C1 segment of cervical spinal cord (tissue), 14 donors: ENCODE data around the gene IFNW1.
"Not testable (repeated sequence)": the region's sequence is repeated elsewhere in the genome, so short reads cannot be mapped to it uniquely, and the experiment has no call there.

Experiments used
- DNase-seq, 14 donors: peaks; one replicate each; lab custom pipeline; 2025; lab: John Stamatoyannopoulos, UW

The IFNW1 gene

GRCh38 chr9:21141427-21141882 lies at the start of gene IFNW1:
Gene IFNW1 (minus strand): TSS chr9:21141832. CDS start chr9:21141570, 262 bp downstream.
- no peak for DNase-seq

DNA sequence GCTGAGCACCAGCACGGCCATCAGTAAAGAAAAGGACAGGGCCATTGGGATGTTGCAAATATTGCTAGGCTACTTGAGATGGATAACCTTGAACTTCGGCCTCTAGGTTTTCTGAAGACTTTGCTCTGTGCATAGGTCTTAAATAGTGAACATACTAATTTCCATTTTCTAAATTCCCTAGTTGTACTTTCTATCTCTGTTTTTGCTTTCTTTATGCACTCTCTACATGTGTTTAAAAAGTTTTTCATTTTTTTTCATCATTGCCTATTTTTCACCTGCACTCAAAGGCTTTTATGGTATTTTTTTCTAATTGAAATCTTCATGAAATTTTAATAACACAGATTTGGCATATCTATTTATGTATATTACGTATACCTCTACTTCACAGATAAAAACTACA lies 45.9 kb upstream of the IFNW1 start, which contains the start of gene IFNA4:
IFNA4 (minus strand) TSS at position 101 of the 400 bp plus-strand sequence; CDS start at position 45, 56 bp downstream.
- not testable (repeated sequence) for DNase-seq

- DNase-seq = not testable (repeated sequence)
Observed at GRCh38 chr9:21182810-21183736, 41.4 kb upstream of the IFNW1 start.

DNA sequence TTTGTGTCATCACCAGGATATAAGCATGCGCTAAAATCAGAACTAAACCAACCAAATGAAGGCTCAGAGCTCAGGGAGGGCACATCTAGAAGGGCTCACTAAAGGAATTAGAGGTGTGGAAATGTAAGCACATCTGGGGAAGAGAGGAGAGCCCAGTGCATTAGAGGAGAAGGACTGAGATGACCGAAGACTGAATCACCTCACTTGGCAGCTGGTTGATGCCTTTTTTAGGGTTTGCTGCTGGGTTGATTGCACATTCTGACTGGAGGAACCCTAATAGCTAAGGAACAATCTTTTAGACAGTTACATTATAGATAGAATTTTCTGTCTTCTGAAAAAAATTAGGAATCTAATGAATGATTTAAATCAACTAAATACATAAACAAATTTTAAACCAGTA lies 33.0 kb upstream of the IFNW1 start:
- no peak for DNase-seq

GRCh38 chr9:21172156-21172555 lies 30.5 kb upstream of the IFNW1 start:
- DNase-seq = no peak

DNA sequence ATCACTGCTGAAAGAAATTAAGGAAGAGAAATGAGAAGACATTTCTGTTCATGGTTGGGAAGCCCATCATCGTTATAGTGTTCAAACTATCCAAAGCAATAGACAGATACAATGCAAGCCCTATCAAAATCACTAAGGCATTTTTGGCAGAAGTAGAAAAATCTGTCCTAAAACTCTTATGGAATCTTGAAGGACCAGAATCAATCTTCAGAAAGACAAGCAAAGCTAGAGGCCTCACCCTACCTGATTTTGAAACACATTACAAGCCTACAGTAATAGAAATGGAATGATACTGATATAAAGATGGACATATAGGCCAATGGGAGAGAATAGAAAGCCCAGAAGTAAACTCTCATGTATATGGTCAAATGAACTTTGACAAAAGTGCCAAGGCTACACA lies 29.7 kb upstream of the IFNW1 start:
- no peak for DNase-seq

DNA sequence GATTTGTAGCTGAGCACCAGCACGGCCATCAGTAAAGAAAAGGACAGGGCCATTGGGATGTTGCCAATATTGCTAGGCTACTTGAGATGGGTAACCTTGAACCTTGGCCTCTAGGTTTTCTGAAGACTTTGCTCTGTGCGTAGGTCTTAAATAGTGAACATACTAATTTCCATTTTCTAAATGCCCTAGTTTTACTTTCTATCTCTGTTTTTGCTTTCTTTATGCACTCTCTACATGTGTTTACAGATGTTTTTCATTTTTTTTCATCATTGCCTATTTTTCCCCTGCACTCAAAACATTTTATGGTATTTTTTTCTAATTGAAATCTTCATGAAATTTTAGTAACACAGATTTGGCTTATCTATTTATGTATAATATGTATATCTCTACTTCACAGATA lies 24.9 kb upstream of the IFNW1 start, which contains the start of gene IFNA21:
IFNA21 (minus strand) TSS at position 101 of the 400 bp plus-strand sequence; CDS start at position 53, 48 bp downstream.
- DNase-seq = not testable (repeated sequence)

- no peak for DNase-seq
Observed at GRCh38 chr9:21165516-21165915, 23.9 kb upstream of the IFNW1 start.

DNA sequence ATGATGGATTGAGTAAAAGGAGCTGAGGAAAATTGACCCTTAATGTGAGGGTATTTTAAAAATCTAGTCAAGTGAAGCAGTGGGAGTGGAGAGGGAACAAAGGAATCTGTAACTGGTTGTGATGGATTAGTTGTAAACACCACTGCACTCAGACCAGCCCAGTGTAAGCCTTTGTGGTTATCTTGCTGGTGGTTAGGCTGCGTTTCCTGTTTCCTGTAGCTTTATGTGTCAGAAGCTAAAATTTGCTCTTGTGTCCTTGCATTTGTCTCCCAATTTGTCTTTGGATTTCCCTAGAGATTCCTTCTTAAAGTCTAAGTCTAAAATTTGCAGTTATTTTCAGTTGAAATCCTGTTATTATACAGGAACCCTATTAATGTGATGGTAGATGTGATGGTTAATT lies 18.5 kb upstream of the IFNW1 start:
- no peak for DNase-seq

DNA sequence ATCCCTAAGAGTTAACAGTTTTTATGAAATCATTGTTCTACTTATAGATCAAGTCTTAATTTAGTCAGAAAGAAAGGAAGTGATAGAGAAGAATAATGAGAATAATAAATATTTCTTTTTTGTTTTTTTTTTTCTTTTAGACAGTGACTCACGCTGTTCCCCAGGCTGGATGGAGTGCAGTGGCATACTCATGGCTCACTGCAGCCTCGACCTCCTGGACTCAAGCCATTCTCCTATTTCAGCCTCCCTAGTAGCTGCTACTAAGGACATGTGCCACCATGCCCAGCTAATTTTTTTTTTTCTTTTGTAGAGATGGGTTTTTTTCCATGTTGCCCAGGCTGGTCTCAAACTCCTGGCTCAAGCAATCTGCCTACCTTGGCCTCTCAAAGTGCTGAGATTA lies 13.9 kb upstream of the IFNW1 start:
- DNase-seq = no peak

DNA sequence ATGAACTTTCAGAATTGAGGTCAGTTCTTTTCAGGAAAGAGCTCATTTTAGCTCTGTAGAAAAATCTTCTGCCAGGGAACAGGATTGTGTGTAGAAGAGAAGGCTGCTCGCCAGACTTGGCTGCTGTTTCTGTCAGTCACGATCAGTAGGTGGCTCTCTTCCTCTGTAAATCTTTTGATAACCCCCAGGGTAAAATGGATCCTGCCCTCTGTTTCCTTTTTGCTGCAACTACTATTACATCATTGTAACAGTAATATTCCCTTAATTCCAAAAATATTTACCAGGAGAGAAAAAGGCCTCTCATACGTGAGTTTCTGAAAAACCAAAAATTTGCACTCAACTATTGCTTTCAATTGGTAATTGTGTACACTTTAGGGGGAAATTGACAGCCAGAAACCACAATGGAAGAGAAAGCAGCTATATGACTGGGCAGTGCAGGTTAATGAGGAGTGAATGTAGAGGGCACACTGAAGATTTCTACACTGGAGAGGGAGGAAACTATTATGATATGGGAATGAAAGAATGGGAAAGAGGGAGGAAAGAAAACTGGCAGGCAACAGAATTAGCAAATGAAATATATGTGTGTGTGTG lies 12.5 kb upstream of the IFNW1 start:
- DNase-seq = peak in 2 of 14 donors; percentile 0 to 5

GRCh38 chr9:21153336-21154017 lies 11.8 kb upstream of the IFNW1 start:
- DNase-seq = no peak

DNA sequence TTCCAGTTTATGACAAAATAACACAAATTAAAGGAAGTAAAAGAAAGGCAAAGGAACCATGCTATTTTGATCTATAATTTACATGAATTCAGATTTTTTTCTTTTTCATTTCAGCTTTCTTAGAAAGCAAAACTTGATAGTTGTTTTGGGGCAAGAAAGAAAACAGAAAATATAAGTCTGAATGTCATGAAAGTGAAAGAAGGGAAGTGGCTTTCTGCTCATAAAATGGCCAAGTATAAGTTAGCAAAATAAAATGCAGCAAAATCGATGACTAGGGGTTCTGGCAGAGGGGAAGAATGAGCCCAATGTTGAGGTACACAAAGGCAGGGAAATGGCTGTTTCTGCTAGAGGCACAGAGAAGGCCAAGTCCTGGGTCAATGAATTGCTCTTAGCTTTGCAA lies 3.0 kb upstream of the IFNW1 start:
- DNase-seq = no peak

DNA sequence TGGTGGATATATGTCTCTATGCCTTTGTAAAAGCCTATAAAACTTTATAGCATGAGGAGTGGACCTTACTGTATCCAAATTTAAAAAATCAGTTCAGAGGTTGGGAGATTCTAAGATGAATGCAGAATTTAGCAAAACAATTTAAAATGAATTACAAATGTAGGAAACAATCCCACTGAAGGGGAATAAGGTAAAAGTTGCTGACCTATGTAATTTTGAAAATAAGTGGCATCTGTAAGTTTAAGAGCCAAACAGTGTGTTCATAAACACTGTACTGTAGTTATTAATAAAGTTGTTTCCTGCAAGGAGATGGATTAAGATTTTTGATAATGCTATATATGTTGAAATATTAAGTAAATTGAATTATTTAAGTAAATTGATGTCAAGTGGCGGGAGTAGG lies 4.6 kb downstream of the IFNW1 start:
- DNase-seq = no peak

GRCh38 chr9:21135736-21136135 lies 5.9 kb downstream of the IFNW1 start:
- no peak for DNase-seq

GRCh38 chr9:21128186-21128585 lies 13.4 kb downstream of the IFNW1 start:
- DNase-seq = not testable (repeated sequence)

GRCh38 chr9:21121595-21122251 lies 19.9 kb downstream of the IFNW1 start:
- no peak for DNase-seq

- DNase-seq = no peak
Observed at GRCh38 chr9:21121079-21121478, 20.6 kb downstream of the IFNW1 start.

DNA sequence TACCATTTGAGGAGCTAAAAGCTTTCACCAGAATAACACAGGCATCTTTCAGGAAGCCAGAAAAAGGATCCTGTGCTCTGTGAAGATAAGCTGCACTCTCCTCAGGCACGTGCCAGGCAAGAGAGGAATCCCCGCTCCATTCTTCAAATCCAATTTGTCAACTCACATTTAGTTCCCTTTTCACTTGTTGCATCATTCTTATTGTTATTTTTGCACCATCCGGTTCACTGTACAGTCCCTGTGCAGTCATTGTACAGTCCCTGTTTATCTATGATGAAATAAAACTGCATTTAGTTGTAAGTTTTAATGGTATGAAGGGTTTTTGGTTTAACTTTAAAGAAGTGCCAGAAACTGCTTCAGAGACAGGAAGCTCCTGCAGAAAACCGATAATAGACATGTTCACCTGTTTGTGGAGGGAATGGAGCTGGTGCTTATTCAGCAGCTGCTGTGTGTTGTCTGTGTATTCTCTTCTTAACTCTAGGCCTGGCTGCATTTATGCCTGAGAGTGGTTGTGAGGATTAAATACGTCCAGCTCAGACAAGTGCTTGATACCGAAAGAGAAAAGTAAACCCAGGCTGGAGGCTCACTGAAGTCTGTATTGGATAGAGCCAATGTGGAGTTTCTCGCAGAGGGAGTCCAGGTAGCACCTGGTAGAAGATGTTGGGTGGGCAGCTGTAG lies 22.4 kb downstream of the IFNW1 start:
- DNase-seq = no peak

GRCh38 chr9:21114311-21114710 lies 27.3 kb downstream of the IFNW1 start:
- DNase-seq = no peak
